Activated B cell treated with CpG ODN at 0.5 μM for 24 hours (primary cell): ENCODE results near the gene PPP2R2C. TPM values are rescaled to one million over a fixed set of nuclear protein-coding genes. Genes with fewer than 3 reads are reported as not detected.

ENCODE experiments used
- ATAC-seq: fragments of 200-7000 bp; cut with Tn5 transposase; one replicate; pipeline ENCODE4 v1.10.0; 2021; ENCODE audit warnings: low read depth, mild to moderate bottlenecking, moderate library complexity
- CTCF ChIA-PET: fragments of 350-600 bp; sonication (Branson Sonifier 250); formaldehyde crosslinking; loops from one replicate; lab custom pipeline; 2021; ENCODE audit warnings: antibody characterized with exemption; lab: Charles Lee
- POLR2A ChIA-PET: fragments of 350-600 bp; sonication (Branson Sonifier 250); formaldehyde crosslinking; loops from one replicate; lab custom pipeline; 2021; ENCODE audit warnings: antibody characterized with exemption; lab: Charles Lee
- DNase-seq: peaks from one replicate; pipeline ENCODE4 v3.0.0; 2022
- H3K27ac Mint-ChIP-seq: one replicate; pipeline ENCODE4 v1.8.0; 2020; ENCODE audit warnings: mixed read lengths
- H3K27me3 Mint-ChIP-seq: one replicate; pipeline ENCODE4 v1.8.0; 2021; ENCODE audit warnings: mixed read lengths
- H3K36me3 Mint-ChIP-seq: one replicate; pipeline ENCODE4 v1.8.0; 2021; ENCODE audit warnings: low read depth, mixed read lengths
- H3K4me1 Mint-ChIP-seq: one replicate; pipeline ENCODE4 v1.8.0; 2021; ENCODE audit warnings: mixed read lengths
- H3K4me3 Mint-ChIP-seq: one replicate; pipeline ENCODE4 v1.8.0; 2020; ENCODE audit warnings: mild to moderate bottlenecking, mixed read lengths
- H3K9me3 Mint-ChIP-seq: one replicate; pipeline ENCODE4 v1.8.0; 2020; ENCODE audit warnings: mixed read lengths
- intact Hi-C: fragments of 100-400 bp; cut with micrococcal nuclease; formaldehyde crosslinking; loops from one replicate; pipeline ENCODE4 v1.15.1; 2024
- total RNA-seq: library from RNA; stranded (reverse); gene quantifications from 2 replicates; pipeline ENCODE4 v1.2.3, GENCODE V29; 2022
- TF ChIP-seq, protein P1 (sequence below): fragments of 200-600 bp; IDR thresholded peaks from one replicate; pipeline ENCODE4 v1.8.0; 2022; ENCODE audit warnings: antibody characterized with exemption, mild to moderate bottlenecking

PPP2R2C gene
- total RNA-seq, 1 donor from 2014 or later, result not detected

- TF ChIP-seq, protein P1, sequence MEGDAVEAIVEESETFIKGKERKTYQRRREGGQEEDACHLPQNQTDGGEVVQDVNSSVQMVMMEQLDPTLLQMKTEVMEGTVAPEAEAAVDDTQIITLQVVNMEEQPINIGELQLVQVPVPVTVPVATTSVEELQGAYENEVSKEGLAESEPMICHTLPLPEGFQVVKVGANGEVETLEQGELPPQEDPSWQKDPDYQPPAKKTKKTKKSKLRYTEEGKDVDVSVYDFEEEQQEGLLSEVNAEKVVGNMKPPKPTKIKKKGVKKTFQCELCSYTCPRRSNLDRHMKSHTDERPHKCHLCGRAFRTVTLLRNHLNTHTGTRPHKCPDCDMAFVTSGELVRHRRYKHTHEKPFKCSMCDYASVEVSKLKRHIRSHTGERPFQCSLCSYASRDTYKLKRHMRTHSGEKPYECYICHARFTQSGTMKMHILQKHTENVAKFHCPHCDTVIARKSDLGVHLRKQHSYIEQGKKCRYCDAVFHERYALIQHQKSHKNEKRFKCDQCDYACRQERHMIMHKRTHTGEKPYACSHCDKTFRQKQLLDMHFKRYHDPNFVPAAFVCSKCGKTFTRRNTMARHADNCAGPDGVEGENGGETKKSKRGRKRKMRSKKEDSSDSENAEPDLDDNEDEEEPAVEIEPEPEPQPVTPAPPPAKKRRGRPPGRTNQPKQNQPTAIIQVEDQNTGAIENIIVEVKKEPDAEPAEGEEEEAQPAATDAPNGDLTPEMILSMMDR, result no peak
- Mint-ChIP-seq H3K27me3 (peaks cover 3% of the 10 kb centered on the region), H3K36me3 (no peaks in the 10 kb centered on the region), H3K4me1 (no peaks in the 10 kb centered on the region), H3K27ac (no peak overlapping the region), H3K4me3 (no peak overlapping the region), H3K9me3 (no peaks in the 10 kb centered on the region)
- DNase-seq, result no peak
- ATAC-seq, result no peak
- intact Hi-C loops, result no loop called here
- ChIA-PET CTCF (no interaction called here), POLR2A (no interaction called here)
Observed at GRCh38 chr4:6369924-6370645, 102.3 kb downstream of the PPP2R2C start.

GRCh38 chr4:6369511-6369910 lies 102.9 kb downstream of the PPP2R2C start:
- ChIA-PET CTCF (no interaction called here), POLR2A (no interaction called here)
- Mint-ChIP-seq H3K27ac (no peak overlapping the region), H3K4me1 (no peaks in the 10 kb centered on the region), H3K27me3 (peaks cover 3% of the 10 kb centered on the region), H3K9me3 (no peaks in the 10 kb centered on the region), H3K4me3 (no peak overlapping the region), H3K36me3 (no peaks in the 10 kb centered on the region)
- TF ChIP-seq, protein P1, result no peak
- no peak for DNase-seq
- intact Hi-C loops, result no loop called here
- ATAC-seq, result no peak

DNA sequence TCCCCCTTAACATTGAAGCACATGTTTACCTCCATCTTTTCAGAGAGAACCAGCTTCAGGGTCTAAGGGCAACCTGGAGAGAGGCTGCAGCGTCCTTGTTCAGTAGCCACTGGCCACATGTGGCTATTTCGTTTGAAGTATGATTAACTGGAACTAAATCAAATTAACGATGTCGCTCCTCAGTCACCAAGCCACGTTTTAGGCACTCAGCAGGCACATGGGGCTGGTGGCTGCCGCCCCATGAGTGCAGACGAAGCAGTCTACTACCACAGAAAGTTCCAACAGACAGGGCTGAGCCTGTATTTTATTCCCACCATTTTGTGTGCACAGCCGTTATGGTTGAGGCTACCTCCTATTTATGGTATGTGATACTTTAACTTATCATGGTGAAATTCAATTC lies 103.4 kb downstream of the PPP2R2C start:
- no peaks in the 10 kb centered on the region for H3K9me3 Mint-ChIP-seq
- peaks cover 3% of the 10 kb centered on the region for H3K27me3 Mint-ChIP-seq
- ChIA-PET POLR2A (no interaction called here), CTCF (no interaction called here)
- H3K4me3 Mint-ChIP-seq, result no peak overlapping the region
- ATAC-seq (no peak), DNase-seq (no peak)
- TF ChIP-seq, protein P1, result no peak
- no peaks in the 10 kb centered on the region for H3K36me3 Mint-ChIP-seq
- no peak overlapping the region for H3K27ac Mint-ChIP-seq
- intact Hi-C loops, result no loop called here
- H3K4me1 Mint-ChIP-seq, result no peaks in the 10 kb centered on the region

GRCh38 chr4:6368601-6369000 lies 103.8 kb downstream of the PPP2R2C start:
- POLR2A ChIA-PET, result no interaction called here
- H3K9me3 Mint-ChIP-seq, result no peaks in the 10 kb centered on the region
- CTCF ChIA-PET, result no interaction called here
- intact Hi-C loops, result no loop called here
- TF ChIP-seq, protein P1, result no peak
- no peak overlapping the region for H3K4me3 Mint-ChIP-seq
- H3K27me3 Mint-ChIP-seq, result peaks cover 3% of the 10 kb centered on the region
- no peak for ATAC-seq
- no peak for DNase-seq
- H3K27ac Mint-ChIP-seq, result no peak overlapping the region
- no peaks in the 10 kb centered on the region for H3K4me1 Mint-ChIP-seq
- no peaks in the 10 kb centered on the region for H3K36me3 Mint-ChIP-seq

GRCh38 chr4:6368096-6368495 lies 104.3 kb downstream of the PPP2R2C start:
- H3K36me3 Mint-ChIP-seq, result no peaks in the 10 kb centered on the region
- no peak overlapping the region for H3K27ac Mint-ChIP-seq
- H3K27me3 Mint-ChIP-seq, result peaks cover 3% of the 10 kb centered on the region
- H3K9me3 Mint-ChIP-seq, result no peaks in the 10 kb centered on the region
- DNase-seq, result no peak
- TF ChIP-seq, protein P1, result no peak
- intact Hi-C loops, result no loop called here
- no peaks in the 10 kb centered on the region for H3K4me1 Mint-ChIP-seq
- H3K4me3 Mint-ChIP-seq, result no peak overlapping the region
- ChIA-PET CTCF (no interaction called here), POLR2A (no interaction called here)
- no peak for ATAC-seq
